GM18498 (cell line): Measurements from ENCODE around the gene SIPA1L3.

Experiments used
- ATAC-seq: cut with Tn5 transposase; IDR thresholded peaks from one replicate; pipeline ENCODE4 v1.9.1; 2021; ENCODE audit warnings: mild to moderate bottlenecking, moderate library complexity; ENCODE audit not compliant: unreplicated experiment

SIPA1L3 gene

DNA sequence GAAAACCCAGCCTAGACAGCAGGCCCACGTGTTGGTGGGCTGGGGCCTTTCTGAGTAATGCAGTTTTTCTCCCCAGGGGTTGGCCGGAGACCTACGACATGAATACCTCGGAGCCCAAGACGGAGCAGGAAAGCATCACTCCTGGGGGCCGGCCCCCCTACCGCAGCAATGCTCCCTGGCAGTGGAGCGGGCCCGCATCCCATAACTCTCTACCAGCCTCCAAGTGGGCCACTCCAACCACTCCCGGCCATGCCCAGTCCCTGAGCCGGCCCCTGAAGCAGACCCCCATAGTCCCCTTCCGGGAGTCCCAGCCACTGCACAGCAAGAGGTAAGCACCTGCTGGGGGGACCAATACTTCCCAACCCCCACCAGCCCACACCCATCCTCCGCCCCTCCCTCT, 234.1 kb downstream of the SIPA1L3 start:
- no peak for ATAC-seq

DNA sequence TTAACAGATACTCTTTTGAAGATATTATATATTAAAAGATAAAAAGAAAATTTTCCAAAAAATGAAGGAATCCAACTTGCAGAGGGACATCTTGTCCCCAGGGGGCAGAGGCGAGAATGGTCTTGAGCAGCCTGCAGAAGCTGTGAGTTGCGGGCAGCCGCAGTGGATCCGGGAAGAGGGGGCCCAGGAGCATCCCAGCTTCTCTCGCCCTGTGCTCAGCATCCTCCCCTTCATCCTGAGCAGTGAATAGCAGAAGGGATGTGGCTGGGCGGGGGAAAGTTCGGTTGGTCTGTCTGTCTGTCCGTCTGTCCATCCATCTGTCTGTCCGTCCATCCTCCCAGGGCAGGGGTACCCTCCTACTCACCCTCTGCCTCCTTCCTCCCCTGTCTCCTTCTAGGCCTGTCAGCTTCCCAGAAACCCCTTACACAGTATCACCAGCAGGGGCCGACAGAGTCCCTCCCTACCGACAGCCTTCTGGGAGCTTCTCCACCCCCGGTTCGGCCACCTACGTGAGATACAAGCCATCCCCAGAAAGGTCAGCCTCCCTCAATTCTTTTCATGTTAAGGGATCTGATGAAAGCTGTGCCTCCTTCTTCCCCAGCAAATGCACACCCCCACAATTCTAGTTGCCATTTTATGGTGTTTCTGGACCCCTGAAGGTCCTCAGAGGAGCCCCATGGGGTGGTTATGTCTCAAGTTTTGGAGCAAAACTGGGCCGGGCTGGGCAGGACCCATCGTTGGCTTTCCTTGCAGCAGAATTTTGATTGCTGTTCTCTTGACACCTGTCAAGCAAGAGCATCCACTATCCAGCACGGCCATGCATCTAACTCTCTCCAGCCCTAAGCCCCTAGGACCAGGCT, 235.4 kb downstream of the SIPA1L3 start:
- no peak for ATAC-seq

DNA sequence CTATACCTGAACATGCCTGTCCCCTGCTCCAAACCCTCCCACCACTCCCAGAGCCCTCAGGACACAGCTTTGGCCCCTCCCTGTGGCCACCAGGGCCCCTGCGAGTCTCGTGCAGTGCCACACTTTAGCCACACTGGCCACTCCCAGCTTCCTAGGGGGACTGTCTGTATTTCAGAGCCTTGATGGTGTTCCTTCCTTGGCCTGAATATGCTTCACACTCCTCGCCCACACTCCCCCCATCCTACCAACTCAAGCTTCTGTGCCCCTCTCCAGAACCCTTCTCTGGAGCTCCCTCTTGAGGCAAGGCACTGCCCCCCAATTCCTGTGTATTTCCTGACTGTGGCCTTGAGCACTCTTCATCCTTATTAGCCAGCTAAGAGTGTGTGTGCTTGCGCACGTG, 236.8 kb downstream of the SIPA1L3 start:
- ATAC-seq = no peak

DNA sequence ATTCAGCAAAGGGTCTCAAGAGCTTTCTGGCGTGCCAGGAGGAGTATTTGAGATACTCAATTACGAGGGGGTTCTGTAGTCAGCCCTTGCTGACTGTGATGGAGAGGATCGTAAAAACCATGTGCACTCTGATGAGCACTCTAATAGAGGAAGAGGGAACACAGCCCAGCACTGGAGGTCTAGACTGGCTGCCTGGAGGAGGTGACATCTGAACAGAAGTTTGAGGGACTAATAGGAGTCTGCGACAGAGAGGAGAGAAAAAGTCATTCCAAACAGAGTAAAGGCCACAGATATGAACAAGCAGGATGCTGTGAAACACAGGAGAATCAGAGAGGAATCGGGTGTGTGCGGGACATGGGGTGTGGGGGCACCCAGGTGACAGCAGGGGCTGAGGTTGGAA, 237.7 kb downstream of the SIPA1L3 start:
- ATAC-seq = no peak

DNA sequence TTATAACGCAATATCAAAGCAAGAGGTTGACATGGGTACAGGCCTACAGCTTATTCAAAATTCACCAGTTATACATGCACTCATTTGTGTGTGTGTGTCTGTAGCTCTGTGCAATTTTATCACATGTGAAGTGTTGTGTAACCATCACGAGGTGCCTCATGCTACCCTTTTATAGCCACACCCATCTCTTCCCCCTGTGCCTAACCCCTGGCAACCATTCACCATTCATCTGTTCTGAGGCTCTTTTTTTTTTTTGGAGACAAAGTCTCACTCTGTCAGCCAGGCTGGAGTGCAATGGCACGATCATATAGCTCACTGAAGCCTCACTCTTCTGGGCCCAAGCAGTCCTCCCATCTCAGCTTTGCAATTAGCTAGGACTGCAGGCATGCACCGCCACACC, 238.6 kb downstream of the SIPA1L3 start:
- ATAC-seq = no peak

DNA sequence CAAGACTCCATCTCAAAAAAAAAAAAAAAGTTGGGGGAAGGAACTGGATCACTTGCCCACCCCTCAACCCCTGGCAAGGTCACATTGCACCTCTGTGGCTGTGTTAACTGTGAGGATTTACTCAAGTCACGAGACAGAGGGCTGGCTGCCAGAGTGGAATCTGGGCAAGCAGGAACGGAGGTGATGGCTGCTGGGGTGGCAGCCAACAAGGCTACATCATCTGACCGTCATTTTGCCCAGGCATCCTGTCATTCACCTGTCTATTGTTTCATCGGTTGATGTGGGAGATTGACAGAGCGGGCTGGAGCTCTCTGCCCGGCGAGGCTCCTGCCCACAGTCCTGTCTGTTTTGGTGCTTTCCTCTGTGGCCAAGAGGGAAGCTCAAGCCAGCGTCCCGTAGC, 241.3 kb downstream of the SIPA1L3 start:
- ATAC-seq = no peak

DNA sequence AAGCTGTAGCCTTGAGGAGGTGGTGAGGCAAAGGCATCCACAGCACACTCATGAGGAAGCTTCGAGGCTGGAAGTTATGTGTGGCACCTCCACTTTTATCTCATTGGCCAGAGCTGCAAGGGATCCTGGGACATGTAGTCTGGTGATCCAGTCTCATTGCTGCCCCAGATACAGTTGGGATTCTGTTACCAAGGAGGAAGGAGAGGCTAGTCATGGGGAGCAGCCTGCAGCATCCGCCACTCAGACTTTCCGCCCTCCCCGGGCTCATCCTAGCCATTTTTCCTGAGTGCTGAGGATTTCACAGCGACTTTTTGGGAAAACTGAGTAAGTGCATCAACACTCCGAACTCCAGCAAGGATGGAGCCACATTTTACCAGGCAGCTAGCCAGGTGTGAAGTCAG, 242.7 kb downstream of the SIPA1L3 start:
- ATAC-seq = no peak

DNA sequence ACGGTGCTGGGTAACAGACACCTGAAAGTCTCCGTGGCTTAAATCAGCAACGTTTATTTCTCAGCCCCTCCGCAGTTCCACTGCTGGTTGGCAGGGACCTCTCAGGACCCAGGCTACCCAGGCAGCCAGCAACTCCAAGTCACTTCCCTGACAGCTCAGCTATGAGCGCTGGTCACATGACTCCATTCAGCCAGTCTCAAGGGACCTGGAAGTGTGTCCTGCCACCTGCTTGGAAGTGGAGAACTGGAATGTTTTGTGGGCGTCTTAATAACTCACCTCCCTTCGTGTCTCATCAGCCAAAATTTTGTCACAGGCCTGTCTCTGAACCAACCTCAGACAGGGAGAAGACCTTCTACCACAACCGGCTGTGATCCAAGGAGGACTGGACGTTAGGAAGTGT, 244.2 kb downstream of the SIPA1L3 start:
- ATAC-seq = no peak

DNA sequence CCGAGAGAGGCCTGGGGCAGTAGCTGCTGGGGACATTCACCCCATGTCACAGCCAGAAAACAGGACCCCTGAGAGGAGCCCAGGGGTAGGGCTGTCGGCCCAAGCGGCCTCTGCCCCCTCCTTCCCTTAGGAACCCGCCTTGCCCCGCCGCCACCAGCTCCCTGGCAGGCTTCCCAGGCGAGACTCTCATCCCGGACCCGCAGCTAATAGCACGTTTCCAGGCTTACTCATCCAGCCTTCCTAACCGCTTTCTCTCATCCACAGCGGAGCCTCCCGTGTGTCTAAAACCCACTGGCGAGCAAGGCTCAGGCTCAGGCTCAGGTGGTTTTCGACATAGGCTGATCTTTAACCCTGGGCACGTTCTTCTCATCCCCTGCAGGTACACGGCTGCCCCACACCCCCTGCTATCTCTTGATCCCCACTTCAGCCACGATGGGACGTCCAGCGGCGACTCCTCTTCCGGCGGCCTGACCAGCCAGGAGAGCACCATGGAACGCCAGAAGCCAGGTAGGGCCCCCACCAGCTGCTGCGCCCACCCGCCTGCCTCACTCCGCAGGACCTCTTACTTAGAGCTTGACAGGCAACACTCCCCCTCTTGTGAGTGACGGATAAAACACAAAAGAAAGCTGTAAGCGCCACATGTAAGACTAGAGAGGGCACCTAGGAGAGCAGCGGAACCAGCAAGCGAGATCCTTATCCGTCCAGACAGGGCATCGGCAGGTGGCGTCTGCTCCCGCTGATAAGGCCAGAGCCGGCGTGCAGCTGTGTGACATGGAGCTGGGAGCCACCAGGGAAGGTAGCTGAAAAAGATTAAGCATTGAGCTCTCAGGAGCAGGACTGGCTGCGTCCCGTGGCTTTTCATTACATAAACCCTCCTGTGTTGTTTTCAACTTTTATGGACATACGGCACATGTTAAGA, 245.7 kb downstream of the SIPA1L3 start:
- ATAC-seq = no peak

DNA sequence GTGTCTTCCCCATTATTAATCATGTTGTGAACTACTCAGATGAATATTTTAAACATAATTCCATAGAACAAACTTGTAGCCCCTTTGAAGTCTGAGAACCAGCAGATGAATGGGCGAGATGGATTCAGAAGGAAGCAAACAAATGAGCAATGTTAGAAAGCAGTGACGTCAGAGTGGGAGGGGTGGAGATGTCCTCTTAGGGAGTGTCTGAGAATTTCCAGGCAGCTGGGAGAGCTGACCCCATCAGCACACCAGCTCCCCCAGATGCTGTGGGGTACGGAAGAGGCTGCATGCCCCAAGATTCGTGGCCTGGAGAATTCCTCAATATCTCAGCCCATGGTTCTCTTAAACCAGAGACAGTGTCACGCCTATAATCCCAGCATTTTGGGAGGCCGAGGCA, 248.4 kb downstream of the SIPA1L3 start:
- ATAC-seq = no peak

DNA sequence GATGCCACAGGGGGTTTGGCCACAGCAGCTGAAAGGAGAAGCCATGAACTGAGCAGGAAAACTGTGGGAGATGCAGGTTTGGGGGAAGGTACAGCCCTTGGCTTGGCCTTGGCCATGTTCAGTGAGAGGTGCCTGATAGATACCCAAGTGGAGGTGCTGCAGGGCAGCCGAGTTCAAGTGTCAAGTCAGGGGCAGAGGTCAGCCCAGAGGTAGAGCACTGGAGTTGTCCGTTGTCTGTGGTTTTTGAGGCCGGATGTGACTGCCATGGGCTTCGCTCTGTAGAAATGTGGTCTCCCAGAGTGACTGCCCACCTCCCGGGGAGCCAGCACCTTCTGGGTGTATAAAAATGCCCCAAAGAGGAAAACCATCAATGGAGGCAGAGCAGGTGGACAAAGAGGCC, 251.7 kb downstream of the SIPA1L3 start:
- no peak for ATAC-seq

DNA sequence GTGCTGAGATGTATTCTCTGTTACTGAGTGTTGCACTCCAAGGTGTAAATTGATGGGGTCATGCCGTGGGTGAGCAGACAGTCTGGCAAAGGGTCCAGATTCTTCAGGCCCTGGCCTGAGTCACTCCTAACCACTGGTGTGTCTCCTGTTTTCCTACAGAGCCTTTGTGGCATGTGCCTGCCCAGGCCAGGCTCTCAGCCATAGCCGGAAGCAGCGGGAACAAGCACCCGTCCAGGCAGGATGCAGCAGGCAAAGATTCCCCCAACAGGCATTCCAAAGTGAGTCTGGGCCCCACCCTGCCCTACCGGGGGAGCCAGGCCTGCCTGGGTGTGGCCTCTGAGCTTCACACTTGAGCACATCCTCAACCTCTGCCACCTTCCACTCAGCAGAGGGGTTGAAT, 255.1 kb downstream of the SIPA1L3 start:
- no peak for ATAC-seq

DNA sequence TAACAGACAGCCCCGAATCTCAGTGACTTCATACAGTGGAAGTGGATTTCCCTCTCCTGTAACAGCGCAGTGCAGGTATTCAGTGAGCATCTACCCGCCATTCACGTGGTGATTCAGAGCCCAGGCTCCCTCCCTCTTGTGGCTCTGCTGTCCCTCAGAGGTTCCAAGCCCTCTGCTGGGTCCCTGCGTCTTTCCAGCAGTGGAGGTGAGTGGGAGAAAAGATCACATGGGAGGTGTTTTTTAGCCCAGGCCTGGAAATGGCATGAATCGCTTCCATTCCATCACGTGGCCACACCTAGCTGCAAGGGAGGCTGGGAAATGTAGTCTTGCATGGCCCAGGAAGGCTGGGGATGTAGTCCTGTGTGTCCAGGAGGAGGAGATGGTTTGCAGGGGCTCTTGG, 255.6 kb downstream of the SIPA1L3 start:
- no peak for ATAC-seq

DNA sequence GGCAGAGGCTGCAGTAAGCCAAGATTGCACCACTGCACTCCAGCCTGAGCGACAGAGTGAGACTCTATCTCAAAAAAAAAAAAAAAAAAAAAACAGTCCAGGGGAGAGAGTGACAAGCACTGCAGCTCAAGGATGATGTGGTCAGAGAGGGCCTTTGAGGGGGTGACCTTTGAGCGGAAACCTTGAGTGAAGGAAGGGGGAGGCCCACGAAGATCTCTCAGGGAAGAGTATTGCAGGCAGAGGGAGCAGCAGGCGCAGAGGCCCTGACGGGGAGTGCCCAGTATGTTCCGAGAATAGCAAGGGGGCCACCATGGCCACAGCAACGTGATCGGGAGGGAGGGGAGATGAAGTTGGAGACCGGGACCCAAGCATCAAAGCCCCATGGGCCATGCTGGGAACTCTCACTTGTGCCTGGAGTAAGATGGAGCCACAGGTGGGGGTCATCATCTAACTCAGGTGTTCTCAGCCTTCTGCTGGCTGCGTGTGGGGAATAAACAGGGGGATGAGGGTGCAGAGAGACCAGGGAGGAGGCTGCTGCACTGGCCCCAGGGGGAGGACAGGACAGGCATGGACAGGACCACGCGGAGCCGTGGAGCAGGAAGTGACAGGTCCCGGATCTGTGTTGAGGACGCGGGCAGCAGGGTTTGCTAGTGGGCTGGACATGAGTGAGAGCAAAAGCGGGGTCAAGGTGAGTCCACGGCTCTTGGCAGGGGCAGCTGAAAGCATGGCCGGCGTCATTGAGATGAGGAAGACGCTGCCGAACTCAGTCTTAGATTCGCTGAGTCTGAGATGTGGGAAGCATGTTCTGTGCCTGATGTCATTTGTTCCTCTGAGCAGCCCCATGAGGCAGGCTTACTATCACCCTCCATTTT, 256.6 kb downstream of the SIPA1L3 start:
- no peak for ATAC-seq

DNA sequence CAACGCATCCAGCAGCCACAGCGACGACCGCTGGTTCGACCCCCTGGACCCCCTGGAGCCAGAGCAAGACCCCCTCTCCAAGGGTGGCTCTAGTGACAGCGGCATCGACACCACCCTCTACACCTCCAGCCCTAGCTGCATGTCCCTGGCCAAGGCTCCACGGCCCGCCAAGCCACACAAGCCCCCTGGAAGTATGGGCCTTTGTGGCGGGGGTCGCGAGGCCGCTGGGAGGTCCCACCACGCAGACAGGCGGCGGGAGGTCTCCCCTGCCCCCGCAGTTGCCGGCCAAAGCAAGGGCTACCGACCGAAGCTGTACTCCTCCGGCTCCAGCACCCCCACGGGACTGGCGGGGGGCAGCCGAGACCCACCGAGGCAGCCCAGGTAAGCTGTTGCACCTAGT, 257.5 kb downstream of the SIPA1L3 start:
- no peak for ATAC-seq

DNA sequence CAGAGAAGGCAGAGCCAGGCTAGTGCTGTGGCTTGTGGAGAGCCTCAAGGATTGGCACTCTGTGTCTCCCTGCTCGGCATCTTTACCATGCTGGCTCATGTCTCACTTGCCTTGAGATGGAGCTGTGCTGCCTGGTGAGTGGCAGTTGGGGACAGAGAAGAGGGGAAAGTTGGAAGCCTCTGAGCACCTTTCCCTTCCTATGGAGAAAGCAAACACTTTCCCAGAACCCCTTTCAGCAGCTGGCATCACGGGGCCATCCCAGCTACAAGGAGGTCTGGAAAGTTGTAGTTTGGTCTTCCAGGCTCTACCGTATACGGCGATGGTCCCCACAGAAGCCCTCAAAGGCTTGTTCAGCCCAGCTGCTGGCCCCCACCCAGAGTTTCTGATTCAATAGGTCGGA, 258.3 kb downstream of the SIPA1L3 start:
- ATAC-seq = no peak

DNA sequence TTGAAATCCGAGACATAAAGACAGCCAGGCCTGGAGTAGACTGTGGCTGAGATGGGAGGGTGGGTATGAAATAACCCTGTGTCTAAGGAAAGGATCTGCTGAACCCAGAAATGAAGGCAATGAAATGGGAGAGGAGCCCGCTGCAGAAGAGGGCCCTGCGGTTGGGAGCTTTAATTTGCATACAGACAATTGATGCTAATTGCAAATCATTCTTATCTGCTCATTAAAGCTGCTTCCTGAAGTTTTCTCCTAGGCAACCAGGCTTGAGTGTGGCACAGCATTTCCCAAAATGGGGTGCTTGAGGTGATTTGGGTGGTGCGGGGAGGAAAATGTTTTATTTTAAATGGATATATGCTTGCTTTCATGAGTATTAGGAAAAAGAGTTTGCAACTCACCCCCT, 261.6 kb downstream of the SIPA1L3 start:
- no peak for ATAC-seq

DNA sequence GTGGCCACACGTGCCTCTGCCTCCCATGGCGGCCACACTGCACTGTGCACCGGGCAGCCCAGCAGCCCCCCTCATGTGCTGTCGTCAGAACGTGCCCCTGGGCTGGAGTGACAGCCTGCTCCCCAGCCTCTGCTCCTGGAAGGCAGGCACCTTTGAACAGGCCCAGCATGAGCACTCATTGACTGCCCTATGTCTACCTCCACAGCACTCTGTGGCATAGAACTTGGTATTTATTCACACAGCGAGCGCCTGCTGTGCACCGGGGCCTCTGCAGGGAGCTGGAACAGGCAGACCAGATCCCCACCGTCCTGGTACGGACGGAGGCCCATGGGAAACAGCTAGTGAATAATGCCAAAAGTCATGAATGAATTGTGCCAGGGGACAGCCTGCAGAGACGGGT, 263.3 kb downstream of the SIPA1L3 start:
- ATAC-seq = no peak

DNA sequence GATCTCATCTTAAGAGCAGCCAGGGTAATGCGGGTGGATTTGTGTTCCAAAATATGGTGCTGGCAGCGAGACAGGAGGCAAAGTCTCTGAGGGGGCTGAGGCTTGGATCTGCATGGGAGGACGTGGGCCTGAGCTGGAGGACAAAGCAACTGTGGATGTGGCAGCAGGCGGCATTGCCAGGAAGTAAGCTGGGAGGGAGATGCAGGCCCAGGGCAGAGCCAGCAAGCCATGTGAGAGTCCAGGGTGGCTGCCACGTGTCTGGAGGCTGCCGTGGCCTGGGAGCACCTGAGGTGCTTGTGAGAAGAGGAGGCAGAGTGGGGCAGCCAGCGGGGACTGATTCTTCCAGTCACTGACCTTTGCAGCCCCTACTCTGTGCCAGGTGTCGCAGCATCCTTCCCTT, 265.0 kb downstream of the SIPA1L3 start:
- no peak for ATAC-seq

DNA sequence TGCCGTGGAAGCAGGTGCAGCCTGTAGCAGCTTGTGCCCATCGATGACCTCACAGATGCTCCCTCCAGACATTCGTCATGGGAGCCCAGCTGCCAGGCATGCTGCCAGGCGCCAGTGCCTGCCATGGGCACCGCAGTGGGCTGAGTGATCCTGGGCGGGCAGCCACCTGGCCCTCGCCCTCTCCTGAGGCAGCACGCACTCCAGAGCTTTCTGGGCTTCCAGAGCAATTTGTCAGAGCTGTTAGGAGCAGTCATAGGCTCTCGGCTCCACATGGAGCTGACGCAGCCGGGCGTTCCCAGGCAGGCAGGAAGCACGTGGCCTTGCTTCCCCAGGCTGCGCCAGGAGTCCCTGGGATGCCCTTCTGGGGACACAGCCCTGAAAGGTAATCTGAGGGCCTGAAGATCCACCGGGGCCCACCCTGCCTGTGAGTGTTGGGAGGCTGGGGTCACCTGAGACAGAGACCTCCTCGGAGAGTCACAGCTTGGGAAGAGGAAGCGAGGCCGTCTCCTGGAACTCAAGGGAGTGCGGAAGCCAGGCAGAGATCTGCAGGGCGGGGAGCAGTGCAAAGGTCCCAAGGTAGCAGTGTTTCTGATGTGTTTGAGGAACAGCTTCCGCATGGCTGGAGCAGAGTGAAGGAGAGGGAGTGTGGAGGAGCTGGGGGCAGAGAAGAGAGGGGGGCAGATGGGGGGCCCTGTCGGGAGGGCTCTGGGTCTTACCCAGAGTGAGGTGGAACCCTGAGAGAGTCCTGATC, 266.5 kb downstream of the SIPA1L3 start:
- ATAC-seq = no peak
